Femur (tissue), 1 donor: ENCODE measurements around the gene PKMYT1.
A peak's percentile ranks its signal among the peaks of the same experiment; 100 is the strongest.

Experiments
- DNase-seq: peaks from one replicate; pipeline ENCODE4 v3.0.0-alpha.2; 2017

PKMYT1 gene

GRCh38 chr16:2980227-2981176, at the start of gene PKMYT1:
TSS of gene PKMYT1 (minus strand) at chr16:2980446. CDS start at chr16:2979657, 789 bp downstream.
- DNase-seq, result peak; percentile 95

- no peak for DNase-seq
Measured at GRCh38 chr16:3029491-3030221, 49.4 kb upstream of the PKMYT1 start.

GRCh38 chr16:3028716-3029319, 48.6 kb upstream of the PKMYT1 start:
- no peak for DNase-seq

- peak; percentile 86 for DNase-seq
Measured at GRCh38 chr16:3027983-3028715, 47.9 kb upstream of the PKMYT1 start.

GRCh38 chr16:3027489-3027795, 47.2 kb upstream of the PKMYT1 start:
- DNase-seq, result no peak

- no peak for DNase-seq
Measured at GRCh38 chr16:3026609-3027488, 46.6 kb upstream of the PKMYT1 start.

- no peak for DNase-seq
Measured at GRCh38 chr16:3026003-3026378, 45.7 kb upstream of the PKMYT1 start.

GRCh38 chr16:3025032-3026002, 45.1 kb upstream of the PKMYT1 start:
- DNase-seq, result no peak

- peak; percentile 97 for DNase-seq
Measured at GRCh38 chr16:3023669-3024478, 43.6 kb upstream of the PKMYT1 start, which contains the start of the genes HCFC1R1 and THOC6. TSS of gene HCFC1R1 (minus strand) at chr16:3023942. CDS start at chr16:3023941, 1 bp downstream. TSS of gene THOC6 (plus strand) at chr16:3024035. CDS start at chr16:3024327, 292 bp downstream.

- DNase-seq, result peak; percentile 79
Measured at GRCh38 chr16:3023415-3023668, 43.1 kb upstream of the PKMYT1 start.

- no peak for DNase-seq
Measured at GRCh38 chr16:3022684-3023414, 42.6 kb upstream of the PKMYT1 start.

GRCh38 chr16:3022208-3022683, 42.0 kb upstream of the PKMYT1 start:
- peak; percentile 94 for DNase-seq

GRCh38 chr16:3021449-3022207, 41.4 kb upstream of the PKMYT1 start:
- peak; percentile 88 for DNase-seq

- DNase-seq, result peak; percentile 83
Measured at GRCh38 chr16:3020604-3021448, 40.6 kb upstream of the PKMYT1 start.

- DNase-seq, result peak; percentile 87
Measured at GRCh38 chr16:3020247-3020603, 40.0 kb upstream of the PKMYT1 start, which contains the start of gene TNFRSF12A. TSS of gene TNFRSF12A (plus strand) at chr16:3020368. CDS start at chr16:3020398, 30 bp downstream.

- no peak for DNase-seq
Measured at GRCh38 chr16:3019594-3020246, 39.5 kb upstream of the PKMYT1 start.
